Upper lobe of right lung (tissue), 1 donor: ENCODE data around the gene DNHD1. TPM values are rescaled to one million over a fixed set of nuclear protein-coding genes. Genes with fewer than 3 reads are reported as not detected.
A peak's percentile ranks its signal among the peaks of the same experiment; 100 is the strongest.

Source experiments
- ATAC-seq: fragments of 200-7000 bp; cut with Tn5 transposase; one replicate; pipeline ENCODE4 v1.9.1; 2020; ENCODE audit warnings: mild to moderate bottlenecking, moderate library complexity
- DNase-seq: peaks from one replicate; pipeline ENCODE4 v3.0.0-alpha.2; 2020
- H3K27ac ChIP-seq: fragments of 200-600 bp; one replicate; pipeline ENCODE4 v1.8.0; 2022
- H3K27me3 ChIP-seq: fragments of 200-600 bp; one replicate; pipeline ENCODE4 v1.8.0; 2022; ENCODE audit warnings: mild to moderate bottlenecking
- H3K36me3 ChIP-seq: fragments of 200-600 bp; one replicate; pipeline ENCODE4 v1.8.0; 2022
- H3K4me1 ChIP-seq: fragments of 200-600 bp; one replicate; pipeline ENCODE4 v1.8.0; 2022
- H3K4me3 ChIP-seq: fragments of 200-600 bp; one replicate; pipeline ENCODE4 v1.8.0; 2022; ENCODE audit warnings: mild to moderate bottlenecking
- H3K9me3 ChIP-seq: fragments of 200-600 bp; one replicate; pipeline ENCODE4 v1.8.0; 2022
- intact Hi-C: fragments of 100-400 bp; cut with DNase I; formaldehyde crosslinking; loops from one replicate; pipeline ENCODE4 v1.11.0; 2022
- total RNA-seq: library from RNA; stranded (reverse); fragmentation: NEBNext Ultra II Directional; extraction: Animal tissue kit (Norgen Biotek cat#: 25700); gene quantifications from one replicate; pipeline ENCODE4 v1.2.1, GENCODE V29; 2021
- TF ChIP-seq, protein P1 (sequence below): fragments of 200-600 bp; IDR thresholded peaks from one replicate; pipeline ENCODE4 v1.8.0; 2022; ENCODE audit warnings: antibody characterized with exemption
- donor health status: DM: no; HTN: yes; CAD: no; lungs with severe emphysema.

Gene DNHD1
- total RNA-seq, 1 donor from 2014 or later: 14.5 TPM

DNA sequence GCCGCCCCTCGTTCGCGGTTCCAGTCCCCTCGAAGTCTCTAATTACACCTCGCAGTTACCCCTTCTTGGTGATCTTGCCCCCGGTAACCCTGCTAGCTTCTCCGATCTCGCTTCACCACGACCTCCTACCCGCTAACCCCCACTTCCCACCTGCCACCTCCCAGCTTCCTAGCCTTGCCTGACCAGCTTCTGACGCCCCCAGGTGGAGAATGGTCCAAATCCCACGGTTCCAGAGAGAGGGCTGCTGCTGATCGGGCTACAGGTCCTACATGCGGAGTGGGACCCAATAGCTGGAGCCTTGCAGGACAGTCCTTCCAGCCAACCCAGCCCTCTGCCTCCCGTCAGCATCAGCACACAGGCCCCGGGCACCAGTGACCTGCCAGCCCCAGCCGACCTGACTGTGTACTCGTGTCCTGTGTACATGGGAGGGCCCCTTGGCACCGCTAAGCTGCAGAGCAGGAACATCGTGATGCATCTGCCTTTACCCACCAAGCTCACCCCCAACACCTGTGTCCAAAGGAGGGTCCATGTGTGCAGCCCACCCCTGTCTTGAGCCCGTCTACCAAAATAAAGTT is 74.4 kb downstream of the DNHD1 start:
- DNase-seq (no peak), ATAC-seq (no peak)
- Histone ChIP-seq H3K9me3 (no peaks in the 10 kb centered on the region), H3K4me1 (no peaks in the 10 kb centered on the region), H3K27ac (no peak overlapping the region), H3K27me3 (no peaks in the 10 kb centered on the region), H3K36me3 (no peaks in the 10 kb centered on the region), H3K4me3 (no peak overlapping the region)
- intact Hi-C loops: no loop called here
- TF ChIP-seq, protein P1, sequence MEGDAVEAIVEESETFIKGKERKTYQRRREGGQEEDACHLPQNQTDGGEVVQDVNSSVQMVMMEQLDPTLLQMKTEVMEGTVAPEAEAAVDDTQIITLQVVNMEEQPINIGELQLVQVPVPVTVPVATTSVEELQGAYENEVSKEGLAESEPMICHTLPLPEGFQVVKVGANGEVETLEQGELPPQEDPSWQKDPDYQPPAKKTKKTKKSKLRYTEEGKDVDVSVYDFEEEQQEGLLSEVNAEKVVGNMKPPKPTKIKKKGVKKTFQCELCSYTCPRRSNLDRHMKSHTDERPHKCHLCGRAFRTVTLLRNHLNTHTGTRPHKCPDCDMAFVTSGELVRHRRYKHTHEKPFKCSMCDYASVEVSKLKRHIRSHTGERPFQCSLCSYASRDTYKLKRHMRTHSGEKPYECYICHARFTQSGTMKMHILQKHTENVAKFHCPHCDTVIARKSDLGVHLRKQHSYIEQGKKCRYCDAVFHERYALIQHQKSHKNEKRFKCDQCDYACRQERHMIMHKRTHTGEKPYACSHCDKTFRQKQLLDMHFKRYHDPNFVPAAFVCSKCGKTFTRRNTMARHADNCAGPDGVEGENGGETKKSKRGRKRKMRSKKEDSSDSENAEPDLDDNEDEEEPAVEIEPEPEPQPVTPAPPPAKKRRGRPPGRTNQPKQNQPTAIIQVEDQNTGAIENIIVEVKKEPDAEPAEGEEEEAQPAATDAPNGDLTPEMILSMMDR: no peak

DNA sequence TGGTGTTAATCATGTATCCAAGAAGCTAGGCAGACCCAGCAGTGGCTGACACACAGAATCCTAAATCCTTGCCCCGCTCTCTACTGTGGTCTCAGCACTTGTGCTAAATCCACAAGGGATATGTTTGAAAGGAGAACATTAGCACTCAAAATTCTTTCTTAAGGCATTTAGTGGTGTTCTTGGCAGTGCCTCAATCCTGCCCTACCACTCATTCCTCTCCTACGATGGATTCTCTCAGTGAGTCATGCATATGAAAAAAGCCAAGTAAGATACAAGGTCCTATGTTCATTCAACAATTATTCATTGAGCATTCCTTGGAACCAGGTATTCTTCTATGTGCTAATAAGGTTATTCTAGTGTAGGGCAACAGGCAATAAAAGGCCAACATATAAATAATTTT is 75.1 kb downstream of the DNHD1 start:
- DNase-seq (no peak), ATAC-seq (no peak)
- Histone ChIP-seq H3K27me3 (no peaks in the 10 kb centered on the region), H3K27ac (no peak overlapping the region), H3K4me3 (no peak overlapping the region), H3K4me1 (peaks cover 6% of the 10 kb centered on the region), H3K36me3 (no peaks in the 10 kb centered on the region), H3K9me3 (no peaks in the 10 kb centered on the region)
- intact Hi-C loops: no loop called here
- TF ChIP-seq, protein P1: no peak

DNA sequence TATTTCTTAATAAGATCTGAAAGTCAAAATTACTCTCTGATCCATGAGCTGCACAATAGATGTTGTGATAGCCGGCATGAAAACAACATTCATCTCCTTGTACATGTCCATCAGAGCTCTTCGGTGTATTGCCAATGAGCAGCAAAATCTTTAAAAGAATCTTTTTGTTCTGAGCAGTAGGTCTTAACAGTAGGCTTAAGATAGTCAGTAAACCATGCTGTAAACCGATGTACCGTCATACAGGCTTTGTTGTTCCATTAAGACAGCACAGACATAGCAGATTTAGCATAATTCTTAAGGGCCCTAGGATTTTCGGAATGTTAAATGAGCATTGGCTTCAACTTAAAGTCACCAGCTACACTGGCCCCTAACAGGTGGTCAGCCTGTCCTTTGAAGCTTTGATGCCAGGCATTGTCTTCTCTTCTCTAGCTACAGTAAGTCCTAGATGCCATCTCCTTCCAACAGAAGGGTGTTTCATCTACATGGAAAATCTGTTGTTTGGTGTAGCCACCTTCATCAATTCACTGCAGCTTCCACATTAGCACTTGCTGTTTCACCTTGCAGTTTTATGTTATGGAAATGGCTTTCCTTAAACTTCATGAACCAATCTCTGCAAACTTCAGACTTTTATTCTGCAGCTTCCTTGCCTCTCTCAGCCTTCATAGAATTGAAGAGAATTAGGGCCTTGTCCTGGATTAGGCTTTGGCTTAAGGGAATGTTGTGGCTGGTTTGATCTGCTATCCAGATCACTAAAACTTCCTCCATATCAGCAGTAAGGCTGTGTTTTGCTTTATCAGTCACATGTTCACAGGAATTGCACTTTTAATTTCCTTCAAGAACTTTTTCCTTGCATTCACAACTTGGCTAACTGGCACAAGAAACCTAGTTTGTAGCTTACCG is 78.0 kb downstream of the DNHD1 start:
- Histone ChIP-seq H3K9me3 (no peaks in the 10 kb centered on the region), H3K4me3 (no peak overlapping the region), H3K36me3 (no peaks in the 10 kb centered on the region), H3K4me1 (peaks cover 6% of the 10 kb centered on the region), H3K27ac (no peak overlapping the region), H3K27me3 (no peaks in the 10 kb centered on the region)
- intact Hi-C loops: no loop called here
- ATAC-seq (no peak), DNase-seq (no peak)
- TF ChIP-seq, protein P1: no peak

DNA sequence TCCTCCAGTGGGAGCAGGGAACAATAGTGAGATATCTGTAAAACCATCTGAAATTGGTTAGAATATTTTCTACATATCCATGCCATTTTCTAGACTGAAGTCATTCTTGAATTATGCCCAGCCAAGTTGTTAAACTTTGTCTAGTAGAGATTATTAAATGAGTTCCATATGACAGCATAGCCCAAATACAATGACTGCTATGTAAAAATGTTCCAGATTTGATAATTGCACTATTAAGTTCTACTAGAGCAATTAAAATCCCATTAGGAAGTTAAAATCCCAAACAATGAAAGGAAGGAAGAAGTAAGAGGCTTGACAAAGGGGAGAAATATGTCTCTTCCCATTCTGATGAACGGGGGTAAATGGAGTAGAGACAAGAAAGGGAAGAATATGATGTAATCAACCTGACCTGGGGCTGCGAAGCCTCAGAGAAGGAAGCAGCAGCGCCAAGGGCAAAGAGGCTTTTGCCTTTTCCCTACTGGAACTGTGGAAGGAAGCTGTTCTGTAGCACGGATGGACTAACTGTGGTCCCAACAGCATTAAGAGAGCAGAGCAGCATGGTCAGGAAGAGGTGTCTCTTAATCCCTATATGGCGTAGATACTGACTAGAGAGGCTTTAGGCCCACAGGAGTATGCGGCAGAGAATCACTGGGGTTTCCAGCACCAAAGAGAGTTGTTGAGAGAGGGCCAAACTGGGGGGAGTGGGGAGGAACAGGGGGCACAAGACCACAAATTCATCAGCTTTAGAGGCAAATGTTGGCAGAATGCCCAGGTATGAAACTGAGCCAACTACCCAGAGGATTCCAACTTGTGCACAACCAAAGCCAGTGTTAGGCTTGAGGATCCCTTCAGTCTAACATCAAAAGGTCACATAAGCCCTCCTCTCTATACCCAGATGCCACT is 79.6 kb downstream of the DNHD1 start:
- intact Hi-C loops: no loop called here
- Histone ChIP-seq H3K36me3 (no peaks in the 10 kb centered on the region), H3K27me3 (no peaks in the 10 kb centered on the region), H3K4me3 (no peak overlapping the region), H3K4me1 (peaks cover 6% of the 10 kb centered on the region), H3K9me3 (no peaks in the 10 kb centered on the region), H3K27ac (no peak overlapping the region)
- ATAC-seq (peak; percentile 57), DNase-seq (no peak)
- TF ChIP-seq, protein P1: no peak

DNA sequence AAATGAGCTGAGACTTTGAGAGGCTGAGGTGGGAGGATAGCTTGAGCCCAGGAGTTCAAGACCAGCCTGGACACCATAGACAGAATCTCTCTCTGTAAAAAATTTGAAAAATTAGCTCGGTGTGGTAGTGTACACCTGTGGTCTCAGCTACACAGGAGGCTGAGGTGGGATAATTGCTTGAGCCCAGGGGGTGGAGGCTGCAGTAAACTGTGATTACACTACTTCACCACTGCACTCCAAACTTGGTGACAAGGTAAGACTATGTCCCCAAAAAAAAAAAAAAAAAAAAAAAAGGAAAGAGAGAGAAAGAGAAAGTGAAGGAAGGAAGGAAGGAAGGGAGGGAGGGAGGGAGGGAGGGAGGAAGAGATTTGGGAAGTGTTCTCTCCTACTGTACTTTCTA is 81.1 kb downstream of the DNHD1 start:
- Histone ChIP-seq H3K27me3 (no peaks in the 10 kb centered on the region), H3K36me3 (no peaks in the 10 kb centered on the region), H3K27ac (no peak overlapping the region), H3K4me3 (no peak overlapping the region), H3K4me1 (peaks cover 6% of the 10 kb centered on the region), H3K9me3 (peaks cover under 1% of the 10 kb centered on the region)
- no peak for ATAC-seq
- no peak for DNase-seq
- TF ChIP-seq, protein P1: no peak
- intact Hi-C loops: no loop called here
